ENCODE measurements around the gene DNAL4. TPM values are rescaled to one million over a fixed set of nuclear protein-coding genes. Genes with fewer than 3 reads are reported as not detected.
A peak's percentile ranks its signal among the peaks of the same experiment; 100 is the strongest.

The DNAL4 gene
- total RNA-seq, 4 donors from 2014 or later: 9.3 to 15.2 (median 12.8) TPM

GRCh38 chr22:38759005-38759404, 34.9 kb downstream of the DNAL4 start:
- TF ChIP-seq POLR2A (IDR thresholded peaks at IDR 0.05; ENCODE audit: low read depth) (no peak), EP300 (IDR thresholded peaks at IDR 0.05) (no peak), POLR2AphosphoS5 (IDR thresholded peaks at IDR 0.05) (no peak)
- TF ChIP-seq, protein P1, sequence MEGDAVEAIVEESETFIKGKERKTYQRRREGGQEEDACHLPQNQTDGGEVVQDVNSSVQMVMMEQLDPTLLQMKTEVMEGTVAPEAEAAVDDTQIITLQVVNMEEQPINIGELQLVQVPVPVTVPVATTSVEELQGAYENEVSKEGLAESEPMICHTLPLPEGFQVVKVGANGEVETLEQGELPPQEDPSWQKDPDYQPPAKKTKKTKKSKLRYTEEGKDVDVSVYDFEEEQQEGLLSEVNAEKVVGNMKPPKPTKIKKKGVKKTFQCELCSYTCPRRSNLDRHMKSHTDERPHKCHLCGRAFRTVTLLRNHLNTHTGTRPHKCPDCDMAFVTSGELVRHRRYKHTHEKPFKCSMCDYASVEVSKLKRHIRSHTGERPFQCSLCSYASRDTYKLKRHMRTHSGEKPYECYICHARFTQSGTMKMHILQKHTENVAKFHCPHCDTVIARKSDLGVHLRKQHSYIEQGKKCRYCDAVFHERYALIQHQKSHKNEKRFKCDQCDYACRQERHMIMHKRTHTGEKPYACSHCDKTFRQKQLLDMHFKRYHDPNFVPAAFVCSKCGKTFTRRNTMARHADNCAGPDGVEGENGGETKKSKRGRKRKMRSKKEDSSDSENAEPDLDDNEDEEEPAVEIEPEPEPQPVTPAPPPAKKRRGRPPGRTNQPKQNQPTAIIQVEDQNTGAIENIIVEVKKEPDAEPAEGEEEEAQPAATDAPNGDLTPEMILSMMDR (IDR thresholded peaks at IDR 0.05): no peak
- intact Hi-C loops (cut with DNase I): no loop called here
- no peak for DNase-seq (ENCODE audit: extremely low spot score)
- no peak overlapping the region for H3K4me3 ChIP-seq
- no peaks in the 10 kb centered on the region for H3K9me3 ChIP-seq
- WGBS: 93% methylated on average over 7 of the region's 7 CpGs
- H3K4me1 ChIP-seq: peaks cover 13 to 28% (median 23%) of the 10 kb centered on the region in 4 donors
- H3K27ac ChIP-seq (replicated peaks in 1 of 4): no peak overlapping the region
- no peaks in the 10 kb centered on the region for H3K36me3 ChIP-seq
- H3K27me3 ChIP-seq: no peaks in the 10 kb centered on the region

DNA sequence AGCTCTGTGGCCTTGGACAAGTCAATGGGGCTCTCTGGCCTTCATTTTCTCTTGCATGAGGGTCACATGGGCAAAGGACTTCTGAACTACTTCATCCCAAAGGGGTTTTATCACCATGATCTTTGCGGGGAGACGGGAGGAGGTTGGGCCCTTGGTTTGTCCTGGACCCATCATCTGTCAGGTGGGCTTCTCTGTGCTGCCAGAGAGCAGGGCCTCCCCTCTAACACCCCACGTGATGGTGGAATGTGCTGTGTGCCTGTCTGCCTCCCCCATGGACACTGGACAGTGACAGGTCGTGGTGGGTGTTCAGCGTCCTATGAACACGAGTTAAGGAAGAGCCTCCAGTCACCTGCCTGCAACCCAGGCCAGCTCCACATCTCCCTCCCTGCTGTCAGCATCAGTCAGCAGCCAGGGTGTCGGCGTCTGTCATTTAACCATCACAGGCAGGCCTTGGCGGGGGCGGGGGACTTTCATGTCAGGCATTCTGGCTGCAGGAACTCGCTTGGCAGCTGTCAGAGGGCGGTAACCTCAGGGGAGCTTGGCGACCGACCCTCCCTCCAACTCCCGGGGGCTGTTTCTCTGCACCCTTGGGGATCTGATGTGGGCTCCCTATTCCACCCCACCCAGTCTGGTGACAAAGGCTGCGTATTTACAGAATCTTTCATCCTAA, 35.5 kb downstream of the DNAL4 start:
- TF ChIP-seq POLR2A (IDR thresholded peaks at IDR 0.05; ENCODE audit: low read depth): no peak
- no peak for TF ChIP-seq POLR2AphosphoS5 (IDR thresholded peaks at IDR 0.05)
- TF ChIP-seq, protein P1 (IDR thresholded peaks at IDR 0.05): no peak
- TF ChIP-seq EP300 (IDR thresholded peaks at IDR 0.05): no peak
- H3K27ac ChIP-seq (replicated peaks in 1 of 4): no peak overlapping the region
- peaks cover 0 to 3% (median 0%) of the 10 kb centered on the region in 4 donors for H3K36me3 ChIP-seq
- intact Hi-C loops (cut with DNase I): no loop called here
- DNase-seq (ENCODE audit: extremely low spot score): no peak
- 85% methylated on average over 4 of the region's 16 CpGs for WGBS
- no peaks in the 10 kb centered on the region for H3K9me3 ChIP-seq
- H3K27me3 ChIP-seq: no peaks in the 10 kb centered on the region
- peaks cover 19 to 34% (median 27%) of the 10 kb centered on the region in 4 donors for H3K4me1 ChIP-seq
- H3K4me3 ChIP-seq: no peak overlapping the region

DNA sequence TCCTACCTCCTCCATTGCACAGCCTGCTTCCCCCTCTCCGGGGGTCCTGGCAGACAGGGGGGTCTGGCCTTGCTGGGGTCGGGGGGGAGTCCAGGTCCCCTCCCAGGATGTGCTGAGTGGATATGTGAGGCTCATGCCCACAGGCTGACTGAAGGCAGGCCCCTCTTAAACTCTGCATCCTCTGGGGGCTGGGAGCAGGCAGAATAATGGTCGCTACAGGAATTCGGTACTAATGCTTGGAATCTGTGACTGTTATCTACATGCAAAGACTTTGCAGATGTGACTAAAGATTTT, 36.5 kb downstream of the DNAL4 start:
- intact Hi-C loops (cut with DNase I): no loop called here
- Histone ChIP-seq H3K27me3 (no peaks in the 10 kb centered on the region), H3K36me3 (peaks cover 5 to 13% (median 6%) of the 10 kb centered on the region in 4 donors), H3K4me3 (no peak overlapping the region), H3K4me1 (peaks cover 27 to 44% (median 37%) of the 10 kb centered on the region in 4 donors), H3K9me3 (no peaks in the 10 kb centered on the region), H3K27ac (replicated peaks in 1 of 4) (peak overlapping the region in 3 of 4 donors; percentile 91 to 100 (median 97))
- DNase-seq (ENCODE audit: extremely low spot score): no peak
- WGBS: 88% methylated on average over 3 of the region's 4 CpGs
- TF ChIP-seq POLR2A (IDR thresholded peaks at IDR 0.05; ENCODE audit: low read depth) (no peak), EP300 (IDR thresholded peaks at IDR 0.05) (no peak), POLR2AphosphoS5 (IDR thresholded peaks at IDR 0.05) (no peak)
- TF ChIP-seq, protein P1 (IDR thresholded peaks at IDR 0.05): no peak

DNA sequence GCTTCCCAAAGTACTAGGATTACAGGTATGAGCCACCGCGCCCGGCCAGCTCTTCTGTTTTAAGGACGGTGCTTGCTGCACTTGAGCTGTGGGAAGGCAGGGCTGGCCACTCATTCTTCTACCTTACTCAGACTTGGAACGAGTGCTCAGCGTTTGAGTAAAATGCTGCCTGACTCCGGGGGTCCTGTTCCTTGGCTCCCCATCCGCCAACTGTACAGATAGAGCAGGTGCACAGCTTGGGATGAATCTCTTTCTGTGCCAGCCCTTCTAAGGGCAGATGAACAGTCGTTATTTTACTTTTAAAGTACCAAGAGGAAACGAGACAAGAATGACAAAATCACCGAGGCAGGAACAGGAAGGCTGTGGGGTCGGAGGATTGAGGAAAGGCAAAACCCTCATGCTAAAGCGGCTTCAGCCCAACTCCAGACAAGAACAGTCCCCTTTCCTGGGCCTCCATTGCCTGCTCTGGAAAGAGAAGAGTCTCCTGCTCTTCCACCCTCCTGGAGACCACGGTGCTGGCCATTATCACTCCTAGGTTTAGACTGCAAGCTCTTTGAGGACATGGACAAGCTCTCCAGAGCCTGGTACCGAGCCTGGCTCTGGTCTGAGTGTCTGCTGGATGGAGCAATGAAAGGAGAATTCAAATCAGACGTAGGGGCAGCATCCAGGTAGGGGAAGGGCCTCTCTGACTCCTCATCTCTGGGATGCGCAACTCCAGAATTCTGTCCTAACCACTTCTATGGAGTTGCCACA, 37.1 kb downstream of the DNAL4 start:
- TF ChIP-seq, protein P1 (IDR thresholded peaks at IDR 0.05): no peak
- no peak for TF ChIP-seq POLR2AphosphoS5 (IDR thresholded peaks at IDR 0.05)
- TF ChIP-seq POLR2A (IDR thresholded peaks at IDR 0.05; ENCODE audit: low read depth): no peak
- TF ChIP-seq EP300 (IDR thresholded peaks at IDR 0.05): no peak
- H3K4me3 ChIP-seq: peak overlapping the region; percentile 70 to 82 (median 78)

More for the DNA sequence above, 37.1 kb downstream of the DNAL4 start:
- intact Hi-C loops (cut with DNase I): no loop called here
- Histone ChIP-seq H3K36me3 (peaks cover 11 to 19% (median 11%) of the 10 kb centered on the region in 4 donors), H3K27me3 (no peaks in the 10 kb centered on the region), H3K27ac (replicated peaks in 1 of 4) (peak overlapping the region; percentile 91 to 100 (median 98)), H3K4me1 (peaks cover 27 to 49% (median 42%) of the 10 kb centered on the region in 4 donors), H3K9me3 (no peaks in the 10 kb centered on the region)
- WGBS: 68% methylated on average over 17 of the region's 17 CpGs
- no peak for DNase-seq (ENCODE audit: extremely low spot score)

Measured in esophagus muscularis mucosa (tissue), 4 donors.